WTC11 (cell line): ENCODE results near the gene ITPKC. TPM values are rescaled to one million over a fixed set of nuclear protein-coding genes. Genes with fewer than 3 reads are reported as not detected.

ENCODE experiments used
- ATAC-seq: fragments of 200-7000 bp; cut with Tn5 transposase; 2 replicates; pipeline ENCODE4 v1.10.0; 2021; ENCODE audit warnings: mild to moderate bottlenecking, moderate library complexity
- CTCF ChIA-PET: fragments of 300-600 bp; sonication (Branson Sonifier 250); formaldehyde crosslinking; loops from one replicate; lab custom pipeline; 2021; ENCODE audit warnings: antibody characterized with exemption; lab: Charles Lee
- POLR2A ChIA-PET: fragments of 350-600 bp; sonication (Branson Sonifier 250); formaldehyde crosslinking; loops from one replicate; lab custom pipeline; 2021; ENCODE audit warnings: antibody characterized with exemption; lab: Charles Lee
- DNase-seq: peaks from one replicate; pipeline ENCODE4 v3.0.0; 2021; ENCODE audit warnings: low spot score
- H3K27ac Mint-ChIP-seq: 2 replicates; pipeline ENCODE4 v1.8.0; 2021; ENCODE audit warnings: mixed read lengths
- H3K27me3 Mint-ChIP-seq: 2 replicates; pipeline ENCODE4 v1.8.0; 2021; ENCODE audit warnings: low read depth, mild to moderate bottlenecking, moderate library complexity, mixed read lengths
- H3K36me3 Mint-ChIP-seq: 2 replicates; pipeline ENCODE4 v1.8.0; 2021; ENCODE audit warnings: mixed read lengths
- H3K4me1 Mint-ChIP-seq: 2 replicates; pipeline ENCODE4 v1.8.0; 2022; ENCODE audit warnings: mixed read lengths
- H3K4me3 Mint-ChIP-seq: 2 replicates; pipeline ENCODE4 v1.8.0; 2021; ENCODE audit warnings: mild to moderate bottlenecking, moderate library complexity, mixed read lengths
- H3K9me3 Mint-ChIP-seq: 2 replicates; pipeline ENCODE4 v1.8.0; 2021; ENCODE audit warnings: mixed read lengths
- AR ChIP-seq: fragments of 250-450 bp; sonication (Bioruptor Pico); IDR thresholded peaks from 2 replicates; pipeline ENCODE4 v1.9.0; 2021; ENCODE audit warnings: mild to moderate bottlenecking
- ARID4B ChIP-seq: sonication (generic); formaldehyde crosslinking; IDR thresholded peaks from 2 replicates; pipeline ENCODE4 v1.8.0; 2023; ENCODE audit warnings: missing genetic modification reagents, mild to moderate bottlenecking, borderline replicate concordance
- E2F5 ChIP-seq: sonication (generic); formaldehyde crosslinking; IDR thresholded peaks from 2 replicates; pipeline ENCODE4 v1.8.1; 2022; ENCODE audit warnings: mild to moderate bottlenecking, moderate library complexity, missing genetic modification reagents
- FOXP1 ChIP-seq: sonication (generic); formaldehyde crosslinking; IDR thresholded peaks from 2 replicates; pipeline ENCODE4 v1.8.0; 2022; ENCODE audit warnings: missing genetic modification reagents, mild to moderate bottlenecking, moderate library complexity, borderline replicate concordance
- HMGA2 ChIP-seq: fragments of 250-450 bp; sonication (Bioruptor Pico); IDR thresholded peaks from 2 replicates; pipeline ENCODE4 v1.4.0; 2021; ENCODE audit warnings: mild to moderate bottlenecking, moderate library complexity
- HMGXB4 ChIP-seq: sonication (generic); formaldehyde crosslinking; IDR thresholded peaks from 2 replicates; pipeline ENCODE4 v1.8.1; 2023; ENCODE audit warnings: mild to moderate bottlenecking, moderate library complexity, missing genetic modification reagents
- IRF1 ChIP-seq: sonication (generic); formaldehyde crosslinking; IDR thresholded peaks from 2 replicates; pipeline ENCODE4 v1.8.0; 2023; ENCODE audit warnings: missing genetic modification reagents
- KAT7 ChIP-seq: sonication (generic); formaldehyde crosslinking; IDR thresholded peaks from 2 replicates; pipeline ENCODE4 v1.8.1; 2023; ENCODE audit warnings: missing genetic modification reagents, mild to moderate bottlenecking, borderline replicate concordance
- MAX ChIP-seq: sonication (generic); formaldehyde crosslinking; IDR thresholded peaks from 2 replicates; pipeline ENCODE4 v1.8.0; 2022; ENCODE audit warnings: mild to moderate bottlenecking, missing genetic modification reagents
- MYBL2 ChIP-seq: sonication (generic); formaldehyde crosslinking; IDR thresholded peaks from 2 replicates; pipeline ENCODE4 v1.8.1; 2023; ENCODE audit warnings: mild to moderate bottlenecking, moderate library complexity, missing genetic modification reagents
- NFATC4 ChIP-seq: fragments of 250-450 bp; sonication (Bioruptor Pico); IDR thresholded peaks from 2 replicates; pipeline ENCODE4 v1.9.0; 2021; ENCODE audit warnings: mild to moderate bottlenecking
- ZBTB21 ChIP-seq: sonication (generic); formaldehyde crosslinking; IDR thresholded peaks from 2 replicates; pipeline ENCODE4 v1.8.1; 2023; ENCODE audit warnings: mild to moderate bottlenecking, missing genetic modification reagents, borderline replicate concordance
- ZBTB43 ChIP-seq: sonication (generic); formaldehyde crosslinking; IDR thresholded peaks from 2 replicates; pipeline ENCODE4 v1.8.1; 2023; ENCODE audit warnings: mild to moderate bottlenecking, missing genetic modification reagents
- ZMAT4 ChIP-seq: fragments of 250-450 bp; sonication (Bioruptor Pico); IDR thresholded peaks from 2 replicates; pipeline ENCODE4 v1.9.0; 2021; ENCODE audit warnings: mild to moderate bottlenecking
- ZNF121 ChIP-seq: sonication (generic); formaldehyde crosslinking; IDR thresholded peaks from 2 replicates; pipeline ENCODE4 v1.8.0; 2023; ENCODE audit warnings: missing genetic modification reagents
- ZNF138 ChIP-seq: sonication (generic); formaldehyde crosslinking; conservative IDR thresholded peaks from 2 replicates; pipeline ENCODE4 v1.8.1; 2022; ENCODE audit warnings: mild to moderate bottlenecking, moderate library complexity, missing genetic modification reagents
- ZNF317 ChIP-seq: sonication (generic); formaldehyde crosslinking; IDR thresholded peaks from 2 replicates; pipeline ENCODE4 v1.8.1; 2023; ENCODE audit warnings: low read depth, mild to moderate bottlenecking, moderate library complexity, missing genetic modification reagents, borderline replicate concordance
- ZNF671 ChIP-seq: fragments of 250-450 bp; sonication (Bioruptor Pico); IDR thresholded peaks from 2 replicates; pipeline ENCODE4 v1.8.0; 2021; ENCODE audit warnings: mild to moderate bottlenecking
- total RNA-seq: library from RNA; stranded (reverse); gene quantifications from 3 replicates; pipeline ENCODE4 v1.2.3, GENCODE V29; 2021

The ITPKC gene
- total RNA-seq, 1 experiment from 2014 or later: 13.8 TPM

GRCh38 chr19:40686882-40687524 lies 29.9 kb upstream of the ITPKC start:
- H3K27me3 Mint-ChIP-seq: no peaks in the 10 kb centered on the region
- peaks cover 4% of the 10 kb centered on the region for H3K4me1 Mint-ChIP-seq
- no peak for ATAC-seq
- DNase-seq: no peak
- ChIA-PET CTCF (interaction anchor here (0.6 kb wide), 1 partner anchor 144 kb away, joined by 3 read pairs; no protein-coding TSS in a partner anchor), POLR2A (no interaction called here)
- H3K27ac Mint-ChIP-seq: no peak overlapping the region
- no peaks in the 10 kb centered on the region for H3K9me3 Mint-ChIP-seq
- no peak overlapping the region for H3K4me3 Mint-ChIP-seq
- H3K36me3 Mint-ChIP-seq: peaks cover 17% of the 10 kb centered on the region
- TF ChIP-seq HMGXB4 (CRISPR knock-in tag): no peak

GRCh38 chr19:40687525-40688016 lies 29.3 kb upstream of the ITPKC start:
- Mint-ChIP-seq H3K27me3 (no peaks in the 10 kb centered on the region), H3K36me3 (peaks cover 17% of the 10 kb centered on the region), H3K9me3 (no peaks in the 10 kb centered on the region), H3K27ac (no peak overlapping the region), H3K4me3 (no peak overlapping the region), H3K4me1 (peaks cover 6% of the 10 kb centered on the region)
- TF ChIP-seq ZBTB21 (CRISPR knock-in tag) (no peak), IRF1 (CRISPR knock-in tag) (no peak), ARID4B (no peak), ZNF121 (CRISPR knock-in tag) (no peak), E2F5 (CRISPR knock-in tag) (no peak), NFATC4 (CRISPR knock-in tag) (no peak), ZNF671 (CRISPR knock-in tag) (no peak), MYBL2 (CRISPR knock-in tag) (no peak), HMGA2 (CRISPR knock-in tag) (no peak), ZNF317 (CRISPR knock-in tag) (no peak), KAT7 (CRISPR knock-in tag) (no peak), FOXP1 (CRISPR knock-in tag) (no peak), ZBTB43 (CRISPR knock-in tag) (no peak), ZMAT4 (CRISPR knock-in tag) (no peak), AR (no peak), MAX (CRISPR knock-in tag) (no peak), ZNF138 (CRISPR knock-in tag) (no peak)
- DNase-seq (no peak), ATAC-seq (no peak)
- ChIA-PET POLR2A (interaction anchor here (0.6 kb wide), 1 partner anchor 34 kb away, joined by 3 read pairs; no protein-coding TSS in a partner anchor), CTCF (interaction anchor here (0.6 kb wide), 1 partner anchor 145 kb away, joined by 3 read pairs; no protein-coding TSS in a partner anchor)
